Naive B cell (primary cell): ENCODE measurements around the gene MYBPC1. TPM values are rescaled to one million over a fixed set of nuclear protein-coding genes. Genes with fewer than 3 reads are reported as not detected.
"Not testable (repeated sequence)": the region's sequence is repeated elsewhere in the genome, so short reads cannot be mapped to it uniquely, and the experiment has no call there.

ENCODE experiments used
- ATAC-seq, 2 donors: fragments of 150-1000 bp; cut with Tn5 transposase; 2 replicates each; pipeline ENCODE4 v1.10.0; 2021; ENCODE audit warnings: low read depth in 2 of 2, mild to moderate bottlenecking in 2 of 2, moderate library complexity in 2 of 2
- DNase-seq: peaks from one replicate; pipeline ENCODE4 v3.0.0; 2022
- H3K27ac Mint-ChIP-seq, 6 donors: one replicate each; pipeline ENCODE4 v1.8.0; 2020 to 2022; ENCODE audit warnings: mild to moderate bottlenecking in 6 of 6, mixed read lengths in 6 of 6, moderate library complexity in 5 of 6, inconsistent platforms in 2 of 6
- H3K27me3 Mint-ChIP-seq, 3 donors: one replicate each; pipeline ENCODE4 v1.8.0; 2021 to 2022; ENCODE audit warnings: mixed read lengths in 3 of 3, mild to moderate bottlenecking in 1 of 3
- H3K36me3 Mint-ChIP-seq, 2 donors: one replicate each; pipeline ENCODE4 v1.8.0; 2020 to 2022; ENCODE audit warnings: mixed read lengths in 2 of 2, inconsistent platforms in 1 of 2, mild to moderate bottlenecking in 1 of 2
- H3K4me1 Mint-ChIP-seq, 3 donors: one replicate each; pipeline ENCODE4 v1.8.0; 2020 to 2022; ENCODE audit warnings: mixed read lengths in 3 of 3, inconsistent platforms in 1 of 3, mild to moderate bottlenecking in 1 of 3, moderate library complexity in 1 of 3
- H3K4me3 Mint-ChIP-seq, 8 donors: one replicate each; pipeline ENCODE4 v1.8.0; 2020 to 2022; ENCODE audit warnings: mild to moderate bottlenecking in 8 of 8, mixed read lengths in 8 of 8, moderate library complexity in 8 of 8, inconsistent platforms in 2 of 8
- H3K9me3 Mint-ChIP-seq, 7 donors: one replicate each; pipeline ENCODE4 v1.8.0; 2020 to 2022; ENCODE audit warnings: mixed read lengths in 7 of 7, mild to moderate bottlenecking in 5 of 7, inconsistent platforms in 2 of 7, moderate library complexity in 1 of 7
- polyA plus RNA-seq, 6 donors: library from polyadenylated mRNA; unstranded; fragments of 300-500 nt; fragmentation: Illumina TruSeq; gene quantifications; one replicate each; pipeline ENCODE4 v1.2.3, GENCODE V29; 2021; ENCODE audit warnings: low read depth in 6 of 6

MYBPC1 gene, protein sequence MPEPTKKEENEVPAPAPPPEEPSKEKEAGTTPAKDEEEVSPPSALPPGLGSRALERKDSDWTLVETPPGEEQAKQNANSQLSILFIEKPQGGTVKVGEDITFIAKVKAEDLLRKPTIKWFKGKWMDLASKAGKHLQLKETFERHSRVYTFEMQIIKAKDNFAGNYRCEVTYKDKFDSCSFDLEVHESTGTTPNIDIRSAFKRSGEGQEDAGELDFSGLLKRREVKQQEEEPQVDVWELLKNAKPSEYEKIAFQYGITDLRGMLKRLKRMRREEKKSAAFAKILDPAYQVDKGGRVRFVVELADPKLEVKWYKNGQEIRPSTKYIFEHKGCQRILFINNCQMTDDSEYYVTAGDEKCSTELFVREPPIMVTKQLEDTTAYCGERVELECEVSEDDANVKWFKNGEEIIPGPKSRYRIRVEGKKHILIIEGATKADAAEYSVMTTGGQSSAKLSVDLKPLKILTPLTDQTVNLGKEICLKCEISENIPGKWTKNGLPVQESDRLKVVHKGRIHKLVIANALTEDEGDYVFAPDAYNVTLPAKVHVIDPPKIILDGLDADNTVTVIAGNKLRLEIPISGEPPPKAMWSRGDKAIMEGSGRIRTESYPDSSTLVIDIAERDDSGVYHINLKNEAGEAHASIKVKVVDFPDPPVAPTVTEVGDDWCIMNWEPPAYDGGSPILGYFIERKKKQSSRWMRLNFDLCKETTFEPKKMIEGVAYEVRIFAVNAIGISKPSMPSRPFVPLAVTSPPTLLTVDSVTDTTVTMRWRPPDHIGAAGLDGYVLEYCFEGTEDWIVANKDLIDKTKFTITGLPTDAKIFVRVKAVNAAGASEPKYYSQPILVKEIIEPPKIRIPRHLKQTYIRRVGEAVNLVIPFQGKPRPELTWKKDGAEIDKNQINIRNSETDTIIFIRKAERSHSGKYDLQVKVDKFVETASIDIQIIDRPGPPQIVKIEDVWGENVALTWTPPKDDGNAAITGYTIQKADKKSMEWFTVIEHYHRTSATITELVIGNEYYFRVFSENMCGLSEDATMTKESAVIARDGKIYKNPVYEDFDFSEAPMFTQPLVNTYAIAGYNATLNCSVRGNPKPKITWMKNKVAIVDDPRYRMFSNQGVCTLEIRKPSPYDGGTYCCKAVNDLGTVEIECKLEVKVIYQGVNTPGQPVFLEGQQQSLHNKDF
- polyA plus RNA-seq, result not detected

DNA sequence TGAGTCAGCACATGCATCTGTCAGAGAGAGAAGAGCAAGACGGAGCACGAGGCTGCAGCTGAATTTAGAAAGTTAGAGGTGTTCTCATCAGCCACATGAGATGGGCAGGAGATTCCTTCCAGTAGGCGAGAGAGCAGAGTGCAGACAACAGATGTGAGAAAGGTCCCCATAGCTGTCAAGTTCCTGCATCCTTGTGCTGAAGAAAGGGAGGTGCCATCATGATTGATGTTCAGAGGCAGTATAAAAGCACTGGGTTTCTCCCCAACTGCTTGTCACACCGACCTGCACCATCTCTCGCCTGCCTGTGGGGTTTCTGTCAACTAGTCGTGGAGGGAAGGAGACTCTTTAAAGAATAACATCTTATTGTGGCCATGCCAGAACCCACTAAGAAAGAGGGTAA lies at the start of gene MYBPC1:
TSS of gene MYBPC1 (plus strand) at position 272 of the 400 bp plus-strand sequence. CDS start at position 372, 100 bp downstream.
- Mint-ChIP-seq H3K27ac (no peak within 1 kb of the TSS), H3K9me3 (peaks cover 0 to 2% (median 0%) of the 10 kb centered on the region in 7 donors), H3K27me3 (peaks cover 0 to 5% (median 5%) of the 10 kb centered on the region in 3 donors), H3K4me3 (no peak within 1 kb of the TSS), H3K36me3 (no peaks in the 10 kb centered on the region), H3K4me1 (no peaks in the 10 kb centered on the region)
- ATAC-seq (peak; percentile 32 to 43), DNase-seq (no peak)

DNA sequence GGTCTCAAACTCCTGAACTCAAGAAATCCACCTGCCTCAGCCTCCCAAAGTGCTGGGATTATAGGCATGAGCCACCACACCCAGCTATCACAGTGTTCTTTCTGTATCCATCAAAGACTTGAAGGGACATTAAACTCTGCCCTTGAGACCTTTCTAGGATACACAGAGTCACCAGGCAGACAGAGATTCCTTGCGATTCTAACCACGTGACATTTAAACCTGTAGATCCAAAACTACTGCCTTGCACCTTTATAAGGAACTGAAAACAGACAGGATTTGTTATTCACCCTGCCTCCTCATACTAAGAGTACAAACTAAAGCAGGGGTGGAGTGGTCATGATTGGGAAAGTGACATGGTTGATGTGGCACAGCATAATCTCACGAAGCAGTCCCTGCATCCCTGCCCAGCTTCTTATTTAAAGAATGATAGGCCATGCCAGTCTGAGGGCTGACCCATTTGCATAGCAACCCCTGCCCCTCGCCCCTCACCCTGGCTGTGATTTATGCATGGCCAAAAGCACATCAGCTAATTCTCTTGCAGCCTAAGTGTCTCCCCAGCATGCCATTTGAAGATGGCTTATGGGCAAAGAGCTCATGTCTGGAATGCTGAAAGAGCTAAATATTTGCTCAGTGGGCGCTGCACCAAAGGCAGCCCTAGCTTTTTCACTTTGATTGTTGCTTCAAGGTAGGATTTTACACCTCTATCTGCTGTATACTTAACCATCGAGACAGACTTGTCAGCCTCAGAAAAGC lies 43.2 kb upstream of the MYBPC1 start:
- Mint-ChIP-seq H3K4me1 (no peaks in the 10 kb centered on the region), H3K36me3 (peaks cover 6 to 9% of the 10 kb centered on the region in 2 donors), H3K27me3 (peaks cover 13 to 26% (median 21%) of the 10 kb centered on the region in 3 donors), H3K4me3 (no peak overlapping the region), H3K27ac (no peak overlapping the region), H3K9me3 (peaks cover 2 to 14% (median 10%) of the 10 kb centered on the region in 7 donors)
- no peak for DNase-seq
- ATAC-seq, result no peak

DNA sequence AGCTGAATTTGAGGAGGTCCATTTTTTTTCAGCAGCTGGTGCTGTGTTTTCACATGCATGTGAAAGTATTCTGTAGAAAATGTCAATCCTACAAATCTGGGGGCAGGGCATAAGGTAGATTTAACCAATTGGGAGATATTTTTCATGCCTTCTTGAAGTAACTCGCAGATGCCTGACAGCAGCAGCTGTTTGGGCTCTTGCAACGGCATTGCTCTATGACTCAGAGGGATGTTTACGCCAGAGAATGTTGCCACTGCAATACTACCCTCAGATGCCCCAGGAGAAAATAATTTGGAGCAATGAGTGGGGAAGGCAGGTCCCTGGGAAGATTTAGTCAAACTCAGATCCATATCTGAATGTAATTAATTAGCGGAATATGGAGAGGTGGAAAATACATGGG lies 42.5 kb upstream of the MYBPC1 start:
- Mint-ChIP-seq H3K27ac (no peak overlapping the region), H3K36me3 (peaks cover 6 to 9% of the 10 kb centered on the region in 2 donors), H3K27me3 (peaks cover 13 to 26% (median 21%) of the 10 kb centered on the region in 3 donors), H3K9me3 (peaks cover 2 to 14% (median 10%) of the 10 kb centered on the region in 7 donors), H3K4me3 (no peak overlapping the region), H3K4me1 (no peaks in the 10 kb centered on the region)
- DNase-seq, result no peak
- ATAC-seq, result no peak

DNA sequence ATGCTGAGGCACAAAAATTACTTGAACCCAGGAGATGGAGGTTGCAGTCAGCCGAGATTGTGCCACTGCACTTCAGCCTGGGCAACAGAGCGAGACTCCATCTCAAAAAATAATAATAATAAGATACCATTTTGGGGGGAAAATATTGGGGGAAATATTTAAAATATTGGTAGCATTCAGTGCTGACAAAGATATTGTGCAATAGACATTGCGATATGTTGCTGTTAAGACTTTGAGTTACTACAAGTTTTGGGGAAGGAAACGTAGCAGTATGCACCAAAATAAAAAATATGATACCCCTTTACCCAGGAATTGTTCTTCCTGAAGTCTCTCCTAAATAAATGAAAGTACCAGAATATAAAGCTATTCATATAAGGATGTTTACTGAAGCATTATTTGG lies 37.7 kb upstream of the MYBPC1 start:
- Mint-ChIP-seq H3K27ac (no peak overlapping the region), H3K36me3 (peaks cover 0 to 7% of the 10 kb centered on the region in 2 donors), H3K4me1 (peaks cover 0 to 3% (median 0%) of the 10 kb centered on the region in 3 donors), H3K27me3 (peaks cover 15 to 27% (median 15%) of the 10 kb centered on the region in 3 donors), H3K9me3 (peaks cover 0 to 10% (median 3%) of the 10 kb centered on the region in 7 donors), H3K4me3 (no peak overlapping the region)
- DNase-seq (no peak), ATAC-seq (no peak)

DNA sequence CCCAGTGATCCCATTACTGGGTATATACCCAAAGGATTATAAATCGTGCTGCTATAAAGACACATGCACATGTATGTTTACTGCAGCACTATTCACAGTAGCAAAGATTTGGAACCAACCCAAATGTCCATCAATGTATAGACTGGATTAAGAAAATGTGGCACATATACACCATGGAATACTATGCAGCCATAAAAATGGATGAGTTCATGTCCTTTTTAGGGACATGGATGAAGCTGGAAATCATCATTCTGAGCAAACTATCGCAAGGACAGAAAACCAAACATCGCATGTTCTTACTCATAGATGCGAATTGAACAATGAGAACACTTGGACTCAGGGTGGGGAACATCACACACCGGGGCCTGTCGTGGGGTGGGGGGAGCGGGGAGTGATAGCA lies 36.0 kb upstream of the MYBPC1 start:
- peaks cover 16 to 35% (median 17%) of the 10 kb centered on the region in 3 donors for H3K27me3 Mint-ChIP-seq
- not testable (repeated sequence) for H3K4me1 Mint-ChIP-seq, DNase-seq, H3K9me3 Mint-ChIP-seq, H3K27ac Mint-ChIP-seq, H3K36me3 Mint-ChIP-seq, ATAC-seq, H3K4me3 Mint-ChIP-seq

DNA sequence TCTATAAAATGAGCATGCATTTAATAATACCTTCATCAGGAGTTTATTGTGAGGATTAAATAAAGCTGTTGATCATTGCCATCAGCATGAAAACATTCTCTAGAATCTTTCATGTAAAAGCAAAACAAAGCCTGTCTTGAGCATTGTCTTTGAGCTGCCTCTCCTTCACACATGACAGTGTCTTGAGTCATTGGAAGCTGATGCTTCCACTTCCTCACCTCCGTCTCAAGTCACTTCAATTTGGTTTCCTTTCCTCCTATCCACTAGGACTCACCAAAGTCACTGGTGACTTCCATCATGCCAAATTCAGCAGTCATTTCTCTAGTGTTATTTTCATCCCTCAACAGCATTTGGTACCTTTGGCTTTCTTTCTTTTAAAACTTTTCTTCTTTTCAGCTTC lies 31.6 kb upstream of the MYBPC1 start:
- H3K9me3 Mint-ChIP-seq, result peaks cover 0 to 6% (median 3%) of the 10 kb centered on the region in 7 donors
- DNase-seq, result no peak

DNA sequence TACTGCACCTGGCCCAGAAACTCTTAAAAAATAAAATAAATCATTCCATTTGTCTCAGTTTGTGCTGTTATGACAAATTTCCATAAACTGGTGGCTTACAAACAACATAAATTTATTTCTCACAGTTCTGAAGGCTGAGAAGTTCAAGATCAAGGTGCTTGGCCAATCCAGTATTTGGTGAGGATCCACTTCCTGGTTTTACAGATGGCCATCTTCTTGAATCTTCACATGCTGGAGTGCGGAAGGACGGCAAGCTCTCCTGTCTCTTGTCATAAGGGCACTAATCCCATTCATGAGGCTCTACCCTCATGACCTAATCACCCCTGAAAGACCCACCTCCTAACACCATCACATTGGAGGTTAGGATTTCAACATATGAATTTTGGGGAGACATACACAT lies 29.9 kb upstream of the MYBPC1 start:
- Mint-ChIP-seq H3K36me3 (peaks cover 0 to 6% of the 10 kb centered on the region in 2 donors), H3K27me3 (peaks cover 23 to 36% (median 24%) of the 10 kb centered on the region in 3 donors), H3K4me1 (peaks cover 0 to 4% (median under 1%) of the 10 kb centered on the region in 3 donors), H3K9me3 (peaks cover 0 to 4% (median 1%) of the 10 kb centered on the region in 7 donors), H3K27ac (no peak overlapping the region), H3K4me3 (no peak overlapping the region)
- ATAC-seq (no peak), DNase-seq (no peak)

More for the DNA sequence above, 31.6 kb upstream of the MYBPC1 start:
- Mint-ChIP-seq H3K4me1 (peaks cover 0 to 4% (median 0%) of the 10 kb centered on the region in 3 donors), H3K27ac (no peak overlapping the region), H3K27me3 (peaks cover 23 to 36% (median 24%) of the 10 kb centered on the region in 3 donors), H3K4me3 (no peak overlapping the region), H3K36me3 (peaks cover 0 to 7% of the 10 kb centered on the region in 2 donors)
- ATAC-seq, result no peak

DNA sequence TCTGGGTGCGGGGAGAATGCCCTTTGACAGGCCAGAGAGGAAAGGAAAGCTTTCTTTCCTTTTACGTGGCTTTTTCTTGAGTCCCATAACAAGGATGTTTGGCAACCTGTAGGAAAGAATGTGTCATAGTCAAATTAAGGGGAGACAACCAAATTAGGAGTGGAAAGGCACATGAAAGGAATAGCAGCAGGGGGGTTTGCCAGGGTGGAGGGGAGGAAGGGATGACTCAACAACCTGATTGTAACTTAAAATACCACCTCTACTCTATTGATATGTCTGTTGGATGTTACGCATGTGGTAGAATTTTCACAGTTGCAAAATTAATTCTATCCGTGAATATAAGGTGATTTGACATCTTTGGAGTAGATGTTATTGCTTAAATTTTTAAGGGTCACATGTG lies 28.5 kb upstream of the MYBPC1 start:
- no peak for ATAC-seq
- Mint-ChIP-seq H3K27ac (no peak overlapping the region), H3K27me3 (peaks cover 23 to 36% (median 24%) of the 10 kb centered on the region in 3 donors), H3K4me1 (peaks cover 4 to 10% (median 8%) of the 10 kb centered on the region in 3 donors), H3K4me3 (no peak overlapping the region), H3K36me3 (no peaks in the 10 kb centered on the region), H3K9me3 (no peaks in the 10 kb centered on the region)
- no peak for DNase-seq

DNA sequence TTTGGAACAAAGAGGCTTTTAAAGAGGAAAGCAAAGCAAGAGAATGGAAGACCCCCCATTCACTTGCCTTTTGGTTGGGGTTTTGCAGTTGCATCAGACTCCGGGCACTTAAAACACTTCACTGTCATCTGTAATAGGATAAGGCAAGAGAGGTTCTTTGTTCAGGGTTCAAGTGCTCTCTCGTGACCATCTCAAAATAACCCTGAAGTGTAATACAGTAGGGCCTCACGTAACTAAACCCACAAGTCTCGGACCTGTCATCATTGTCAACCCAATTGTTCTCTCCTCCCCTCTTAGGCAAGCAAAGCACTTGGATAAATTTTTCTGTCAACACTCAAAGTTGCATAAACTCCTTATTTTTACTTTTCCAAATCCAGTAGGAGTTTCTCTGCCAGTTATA lies 26.9 kb upstream of the MYBPC1 start:
- Mint-ChIP-seq H3K36me3 (no peaks in the 10 kb centered on the region), H3K27ac (no peak overlapping the region), H3K27me3 (peaks cover 15 to 27% (median 15%) of the 10 kb centered on the region in 3 donors), H3K9me3 (no peaks in the 10 kb centered on the region), H3K4me1 (peaks cover 4 to 8% (median 7%) of the 10 kb centered on the region in 3 donors), H3K4me3 (no peak overlapping the region)
- DNase-seq (no peak), ATAC-seq (no peak)

DNA sequence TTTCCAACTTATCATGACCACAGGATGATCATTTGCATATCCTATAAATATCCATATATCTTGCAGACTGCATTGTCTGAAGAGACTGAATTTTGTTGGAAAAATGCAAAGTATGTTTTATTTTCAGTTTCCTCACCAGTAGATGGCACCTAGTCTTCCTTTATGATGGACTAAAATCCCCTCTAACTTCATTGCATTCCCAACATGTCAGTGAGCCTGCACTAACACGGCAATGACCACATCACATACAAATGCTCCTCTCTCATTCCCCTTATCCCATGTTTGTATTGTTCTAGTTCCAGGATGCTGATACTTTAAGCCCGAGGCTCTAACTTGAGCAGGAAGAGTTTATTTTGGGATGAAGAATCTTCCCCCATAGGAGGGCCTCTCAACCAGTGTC lies 24.7 kb upstream of the MYBPC1 start:
- ATAC-seq, result peak in 1 of 2 donors; percentile 58
- H3K4me1 Mint-ChIP-seq, result peaks cover 4 to 8% (median 7%) of the 10 kb centered on the region in 3 donors

DNA sequence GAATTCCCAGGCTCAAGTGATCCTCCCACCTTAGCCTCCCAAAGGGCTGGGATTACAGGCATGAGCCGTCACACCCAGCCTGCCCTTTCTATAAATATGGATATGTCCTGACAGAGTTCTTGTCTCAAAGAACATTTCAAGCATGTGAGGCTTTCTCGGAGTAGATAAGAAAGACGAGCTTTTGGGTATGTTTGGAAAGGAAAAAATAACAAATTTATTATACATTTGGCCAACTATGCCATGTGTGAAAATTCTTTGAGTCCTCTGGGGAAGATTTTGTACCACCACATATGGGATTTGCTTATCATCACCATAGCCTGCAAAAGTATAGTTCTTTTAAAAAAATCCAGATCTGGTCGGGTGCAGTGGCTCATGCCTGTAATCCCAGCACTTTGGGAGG lies 23.7 kb upstream of the MYBPC1 start:
- DNase-seq, result no peak
- no peak for ATAC-seq
- Mint-ChIP-seq H3K9me3 (no peaks in the 10 kb centered on the region), H3K36me3 (no peaks in the 10 kb centered on the region), H3K4me3 (no peak overlapping the region), H3K27ac (peak overlapping the region in 1 of 6 donors; percentile 33), H3K27me3 (peaks cover 2 to 9% (median 3%) of the 10 kb centered on the region in 3 donors), H3K4me1 (peaks cover 4 to 8% (median 7%) of the 10 kb centered on the region in 3 donors)

More for the DNA sequence above, 24.7 kb upstream of the MYBPC1 start:
- Mint-ChIP-seq H3K4me3 (peak overlapping the region in 1 of 8 donors; percentile 9), H3K36me3 (no peaks in the 10 kb centered on the region), H3K27me3 (peaks cover 6 to 15% (median 14%) of the 10 kb centered on the region in 3 donors), H3K27ac (no peak overlapping the region), H3K9me3 (no peaks in the 10 kb centered on the region)
- DNase-seq, result peak; percentile 13

DNA sequence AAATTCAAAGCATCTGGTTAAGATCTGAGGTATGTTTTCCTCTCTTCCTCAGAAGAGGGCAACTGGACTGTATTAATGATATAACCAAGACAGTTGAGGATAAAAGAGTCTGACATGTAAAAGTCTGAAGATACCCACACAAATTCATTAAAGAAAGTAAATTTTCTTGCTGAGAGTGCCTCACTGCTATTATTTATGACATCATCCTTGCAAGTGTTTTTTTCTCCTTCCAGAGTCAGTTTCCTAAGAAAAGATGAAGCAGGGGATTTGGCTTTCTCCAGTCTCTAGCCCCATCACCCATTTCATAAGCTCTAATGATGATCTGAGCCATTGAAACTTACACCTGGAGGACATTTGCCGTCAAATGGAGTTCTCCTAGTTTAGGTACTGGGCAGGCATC lies 21.0 kb upstream of the MYBPC1 start:
- Mint-ChIP-seq H3K27me3 (no peaks in the 10 kb centered on the region), H3K36me3 (no peaks in the 10 kb centered on the region), H3K4me3 (no peak overlapping the region), H3K9me3 (no peaks in the 10 kb centered on the region), H3K27ac (no peak overlapping the region), H3K4me1 (peaks cover 4 to 8% (median 7%) of the 10 kb centered on the region in 3 donors)
- ATAC-seq (no peak), DNase-seq (no peak)
